SIG-M5 (cell line): ENCODE results near the gene SNCB.

Source experiments
- DNase-seq: peaks from one replicate; lab custom pipeline; 2025; lab: John Stamatoyannopoulos, UW

The SNCB gene

DNA sequence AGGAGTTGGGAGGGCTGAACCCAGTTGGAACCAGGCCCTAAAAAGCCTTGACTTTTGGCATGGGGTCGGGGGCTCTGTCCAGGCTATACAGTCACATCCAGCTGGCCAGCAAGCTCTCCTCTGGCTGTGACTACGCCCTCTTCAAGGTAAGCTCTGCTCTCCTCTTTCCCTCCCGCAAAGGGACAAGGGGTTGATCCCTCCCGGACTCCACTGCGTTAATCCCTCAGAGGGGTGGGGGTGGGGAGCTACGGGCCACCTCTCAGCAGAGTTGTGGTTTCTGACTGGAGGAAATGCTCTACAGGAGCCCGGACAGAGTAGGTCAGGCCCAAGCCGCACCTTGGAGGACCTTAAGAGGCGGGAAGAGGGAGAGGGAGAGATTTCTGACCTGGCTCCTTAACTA is 14.0 kb upstream of the SNCB start:
- DNase-seq, result no peak

DNA sequence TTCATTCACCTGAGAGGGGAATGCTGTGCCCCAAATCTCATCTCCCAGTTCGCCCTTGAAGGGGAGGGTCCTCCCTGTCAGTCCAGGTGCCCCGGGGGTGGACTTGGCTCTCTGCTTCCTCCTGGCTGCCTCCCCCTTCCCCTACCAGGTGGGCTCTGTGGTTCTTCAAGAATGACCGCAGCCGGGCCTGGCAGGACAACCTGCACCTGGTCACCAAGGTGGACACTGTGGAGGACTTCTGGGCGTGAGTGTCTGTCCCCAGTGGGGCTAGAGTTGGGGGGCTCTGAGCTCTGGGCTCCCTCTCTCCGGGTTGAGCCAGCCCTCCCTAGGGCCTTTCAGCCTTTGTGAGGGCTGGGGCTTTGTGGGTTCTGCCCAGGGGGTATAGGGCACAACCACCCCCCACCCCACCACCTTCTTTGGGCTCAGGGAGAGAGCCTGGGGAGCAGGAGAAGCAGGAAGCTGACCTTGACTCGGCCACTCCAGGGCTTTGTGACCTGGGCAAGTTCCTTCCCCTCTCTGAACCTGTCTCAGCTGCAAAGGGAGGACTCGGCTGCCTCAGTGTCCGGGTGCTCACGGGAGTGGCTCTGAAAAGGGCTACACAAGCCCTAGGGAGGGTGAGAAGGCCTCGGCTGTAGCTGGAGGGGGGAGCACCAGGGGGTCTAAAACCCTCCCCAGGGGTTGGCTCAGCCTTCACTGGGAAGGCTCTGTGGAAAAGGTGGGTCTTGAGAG is 13.3 kb upstream of the SNCB start:
- DNase-seq, result no peak

DNA sequence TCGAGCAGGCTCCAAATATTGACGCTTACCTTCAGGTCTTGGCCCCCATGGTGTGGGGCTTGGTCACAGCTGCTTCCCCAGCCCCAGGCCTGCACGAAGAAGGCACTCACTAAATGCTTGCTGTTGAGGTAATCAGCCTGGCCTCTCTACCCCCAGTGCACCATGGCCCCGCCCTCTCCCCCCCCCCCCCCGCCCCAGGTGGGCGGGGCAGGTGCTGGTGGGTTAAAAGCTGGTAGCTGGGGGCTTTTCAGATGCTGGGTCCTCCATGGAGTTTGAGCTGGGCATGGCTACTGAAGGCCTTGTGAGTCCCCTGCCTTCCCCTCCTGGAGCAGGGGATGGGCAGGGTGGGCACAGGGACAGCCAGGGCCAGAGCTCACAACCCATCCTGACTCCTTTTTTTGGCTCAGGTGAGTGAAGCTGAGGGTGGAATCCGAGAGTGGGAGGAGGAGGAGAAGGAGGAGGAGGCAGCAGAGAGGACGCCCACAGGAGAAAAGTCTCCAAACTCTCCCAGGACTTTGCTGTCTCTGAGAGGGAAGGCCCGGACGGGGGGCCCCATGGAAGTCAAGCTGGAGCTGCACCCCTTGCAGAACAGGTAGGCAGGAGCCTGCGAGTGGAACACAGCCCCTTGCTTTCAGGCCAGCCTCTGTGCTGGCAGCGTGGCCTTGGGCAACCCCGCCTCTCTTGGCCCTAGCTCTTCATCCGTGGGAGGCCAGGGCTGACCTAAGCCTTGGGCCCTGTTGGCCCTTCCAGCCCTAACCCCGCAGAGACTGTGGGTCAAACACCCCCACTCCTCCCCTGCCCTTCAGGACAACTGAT is 12.5 kb upstream of the SNCB start:
- no peak for DNase-seq

DNA sequence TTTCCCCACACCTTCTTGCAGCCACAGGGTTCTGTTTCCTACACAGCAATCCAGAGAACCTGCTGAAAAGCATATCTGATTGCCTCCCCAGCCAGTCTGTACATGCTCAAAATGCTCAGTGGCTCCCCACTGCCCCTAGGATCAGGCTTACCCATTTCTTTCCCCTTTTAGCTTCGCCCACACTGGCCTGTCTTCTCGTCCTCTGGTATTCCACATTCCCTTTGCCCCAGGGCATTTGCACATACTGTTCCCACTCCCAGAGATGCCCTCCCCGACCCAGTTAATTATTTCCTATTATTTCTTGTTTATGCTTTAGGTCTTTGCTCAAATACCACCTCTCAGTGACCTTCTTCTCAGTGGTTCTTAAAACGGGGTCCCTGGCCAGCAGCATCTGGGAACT is 10.3 kb upstream of the SNCB start:
- no peak for DNase-seq

DNA sequence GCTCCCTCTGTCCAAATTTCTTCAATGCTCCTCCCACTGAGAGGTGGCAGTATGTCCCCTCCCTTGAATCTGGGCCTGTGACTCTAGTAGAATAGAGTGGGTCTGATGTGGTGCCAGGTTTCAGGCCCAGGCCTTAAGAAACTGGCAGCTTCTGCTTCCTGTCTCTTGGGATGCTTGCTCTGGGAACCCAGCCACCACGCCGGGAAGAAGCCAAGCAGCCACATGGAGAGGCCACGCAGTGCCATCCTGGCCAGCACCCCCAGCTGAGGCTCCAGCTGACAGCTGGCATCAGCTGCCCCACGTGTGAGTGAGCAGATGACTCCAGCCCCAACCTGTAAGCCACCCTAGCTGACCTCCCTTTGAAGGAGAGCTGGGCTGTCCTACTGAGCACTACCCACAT is 9.6 kb upstream of the SNCB start:
- DNase-seq, result no peak

DNA sequence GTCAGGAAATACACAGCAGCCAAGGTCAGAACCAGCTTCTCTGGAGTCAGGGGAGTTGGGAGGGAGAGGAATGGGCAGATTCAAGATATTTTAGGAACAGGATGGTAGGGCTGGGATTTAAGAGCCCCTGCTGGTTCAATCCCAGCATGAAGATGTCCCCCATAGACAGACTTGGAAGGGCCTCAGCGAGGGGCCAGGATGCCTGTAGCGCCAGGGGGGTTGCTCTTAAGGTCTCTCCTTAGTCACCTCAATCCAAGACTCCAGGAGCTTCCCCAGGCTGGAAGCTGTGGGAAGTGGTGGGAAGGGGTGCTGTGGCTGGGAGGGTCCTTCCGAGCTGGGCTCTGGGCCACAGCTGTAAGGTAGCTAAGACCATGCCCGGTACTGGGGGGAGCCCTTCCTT is 8.9 kb upstream of the SNCB start:
- no peak for DNase-seq

DNA sequence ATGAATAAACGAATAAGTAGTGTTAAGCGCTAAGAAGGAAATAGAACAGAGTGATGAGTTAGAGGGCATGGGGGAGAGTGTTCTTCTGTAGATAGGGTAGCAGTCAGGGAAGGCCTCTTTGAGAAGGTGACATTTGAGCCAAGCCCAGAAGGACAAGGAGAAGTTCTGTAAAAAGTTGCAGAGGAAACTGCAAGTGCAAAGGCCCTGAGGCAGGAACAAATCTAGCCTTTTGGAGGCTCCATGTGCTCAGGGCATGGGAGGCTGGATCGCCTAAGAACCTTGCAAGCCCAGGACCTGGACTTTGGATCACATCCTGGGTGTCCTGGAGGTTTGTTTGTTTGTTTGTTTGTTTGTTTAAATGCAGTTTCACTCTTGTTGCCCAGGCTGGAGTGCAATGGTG is 8.1 kb upstream of the SNCB start:
- DNase-seq, result no peak

DNA sequence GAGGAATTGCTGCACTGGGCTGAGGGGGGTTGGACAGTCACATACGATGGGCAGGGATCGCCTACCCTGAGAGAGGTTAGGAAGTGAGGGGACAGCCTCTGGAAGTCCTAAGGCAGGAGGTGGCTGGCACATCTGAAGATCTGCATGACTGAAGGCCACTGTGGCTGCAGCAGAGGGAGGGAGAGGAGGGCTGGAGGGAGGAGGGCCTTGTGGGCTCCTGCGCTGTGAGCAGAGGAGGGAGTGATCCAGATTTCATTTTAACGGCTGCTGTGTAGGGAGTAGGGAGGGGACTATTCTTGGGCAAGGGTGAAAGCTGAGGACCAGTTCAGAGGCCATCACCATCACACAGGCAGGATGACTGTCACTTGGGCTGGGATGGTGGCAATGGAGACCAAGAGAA is 7.2 kb upstream of the SNCB start:
- no peak for DNase-seq

DNA sequence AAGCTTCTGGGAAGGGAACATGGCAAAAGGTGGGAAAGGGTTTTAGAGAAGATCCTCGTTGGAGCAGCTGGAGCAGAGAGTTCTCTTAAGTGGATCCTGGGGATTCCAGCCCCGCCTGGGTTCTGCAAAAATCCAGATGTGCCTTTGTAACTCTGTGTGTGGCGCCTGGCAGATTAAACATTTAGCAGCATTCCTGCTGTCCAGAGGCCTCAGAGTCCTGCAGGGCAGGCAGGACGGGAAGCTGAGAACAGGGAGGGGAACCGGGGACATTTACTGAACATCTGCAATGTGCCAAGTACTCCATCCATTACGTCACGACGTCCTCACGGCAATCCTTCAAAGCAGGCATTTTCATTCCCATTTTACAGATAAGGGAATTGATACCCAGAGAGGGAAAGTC is 6.1 kb upstream of the SNCB start:
- DNase-seq, result no peak

DNA sequence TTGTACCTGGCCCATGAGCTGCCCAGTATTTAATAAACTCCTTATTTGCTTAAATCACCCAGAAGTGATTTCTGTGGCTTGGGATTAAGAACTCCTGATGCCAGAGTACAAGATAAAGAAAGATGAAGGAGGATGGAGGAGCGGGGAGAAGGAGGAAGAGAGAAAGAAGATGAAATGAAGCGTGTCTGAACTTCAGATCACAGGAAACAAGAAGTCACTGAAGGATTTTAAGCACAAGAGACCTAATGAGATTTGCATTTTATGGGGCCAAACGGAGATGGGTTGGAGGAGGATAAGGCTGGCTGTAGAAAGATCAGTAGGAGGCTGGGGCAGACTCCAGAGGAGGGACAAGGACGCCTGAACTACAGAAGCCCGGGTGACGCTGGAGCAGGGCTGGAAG is 3.3 kb upstream of the SNCB start:
- DNase-seq, result no peak

DNA sequence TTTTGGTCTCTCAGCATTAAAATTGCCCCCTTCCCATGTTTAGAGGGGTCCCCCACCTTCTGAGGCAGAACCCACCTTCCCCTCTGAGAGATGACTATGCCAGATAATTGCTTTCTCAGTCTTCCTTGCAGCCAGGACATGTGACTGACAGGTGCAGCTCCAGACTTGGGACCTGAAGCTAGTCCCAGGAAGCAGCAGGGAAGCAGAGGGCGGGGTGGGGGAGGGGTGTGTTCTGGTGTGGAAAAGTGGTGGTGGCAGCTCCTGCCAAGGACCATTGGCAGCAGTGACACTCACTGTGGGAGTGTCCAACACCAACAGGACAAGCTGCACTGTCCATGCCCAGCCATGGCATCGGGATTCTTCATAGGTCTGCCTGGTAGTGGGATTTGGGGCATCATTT is 2.4 kb upstream of the SNCB start:
- DNase-seq, result no peak

DNA sequence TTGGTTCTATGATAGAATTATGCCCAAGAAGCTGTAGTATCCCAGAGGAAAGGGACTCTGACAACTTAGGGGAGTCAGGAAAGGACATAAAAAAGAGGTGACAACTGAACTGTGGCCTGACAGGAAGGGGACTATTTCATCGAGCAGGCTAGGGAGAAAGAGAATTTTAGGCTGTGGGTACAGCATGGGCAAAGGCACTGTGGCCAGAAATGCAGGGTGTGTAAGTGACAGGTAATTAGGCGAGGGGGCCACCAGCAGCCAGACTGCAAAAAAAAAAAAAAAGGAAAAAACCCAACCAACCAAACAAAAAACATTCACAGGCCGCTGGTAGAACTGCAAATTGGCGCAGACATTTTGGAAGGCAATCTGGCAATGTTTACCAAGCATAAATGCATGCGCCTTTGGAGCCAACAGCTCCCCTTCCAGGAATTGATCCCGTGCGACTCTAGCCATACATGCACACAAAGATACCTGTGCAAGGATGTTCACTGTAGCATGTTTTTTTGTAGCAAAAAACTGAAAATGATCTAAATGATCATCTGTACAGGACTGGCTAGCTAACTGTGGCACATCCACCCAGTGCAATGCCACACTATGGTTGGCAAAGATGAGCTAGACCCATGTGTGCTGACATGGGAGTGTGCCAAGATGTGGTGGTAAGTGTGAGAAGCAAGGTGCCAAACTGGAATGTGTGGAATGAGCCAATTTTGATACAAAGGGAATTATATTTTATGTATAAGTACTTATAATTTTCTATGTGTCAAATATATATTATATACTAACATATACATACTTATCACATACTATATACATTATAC is 1.3 kb upstream of the SNCB start:
- DNase-seq, result no peak

DNA sequence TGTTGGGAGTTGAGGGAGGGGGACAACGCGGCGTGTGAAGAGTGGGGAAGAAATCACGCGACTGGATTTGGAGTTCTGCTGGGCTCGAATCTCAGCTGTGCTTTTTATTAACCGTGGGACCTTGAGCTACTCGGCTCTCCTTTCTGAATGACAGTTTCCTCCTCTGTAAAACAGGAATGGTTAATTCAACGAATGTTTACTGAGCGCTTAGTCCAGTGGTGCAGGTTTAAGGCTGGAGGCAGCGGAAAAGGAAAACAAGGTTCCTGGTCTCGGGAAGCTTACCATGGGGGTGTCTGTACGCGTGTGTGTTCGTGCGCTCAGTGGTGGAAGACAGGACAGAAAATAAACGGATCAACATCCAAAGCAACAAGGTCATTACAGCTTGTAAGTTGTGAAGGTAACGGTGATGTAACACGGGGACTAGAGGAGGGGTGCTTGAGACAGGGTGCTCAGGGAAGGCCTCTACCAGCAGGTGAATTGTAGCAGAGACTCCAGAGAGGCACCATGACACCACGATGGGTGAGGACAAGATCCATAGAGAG is 418 bp upstream of the SNCB start:
- no peak for DNase-seq

DNA sequence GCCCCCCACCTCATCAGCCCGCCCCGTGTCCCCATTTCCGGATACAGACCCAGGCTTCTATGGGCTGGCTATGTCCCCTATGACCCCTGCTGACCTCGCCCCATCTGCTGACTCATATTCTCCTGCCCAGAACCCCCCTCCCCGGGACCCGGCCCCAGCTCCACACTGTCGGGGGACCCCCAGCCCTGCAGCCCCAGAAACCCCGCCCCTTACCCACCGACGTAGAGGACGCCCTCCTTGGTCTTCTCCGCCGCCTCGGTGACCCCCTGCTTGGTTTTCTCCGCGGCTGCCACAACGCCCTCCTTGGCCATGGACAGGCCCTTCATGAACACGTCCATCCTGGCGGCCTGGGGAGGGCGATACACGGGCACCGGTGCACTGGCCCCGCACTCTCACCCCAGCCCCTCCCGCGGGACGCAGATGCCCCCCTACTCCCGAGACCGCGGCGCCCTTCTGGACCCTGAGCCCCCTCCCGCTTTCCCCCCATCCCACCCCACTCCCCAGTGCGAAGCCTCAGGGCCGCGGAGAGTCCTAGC is 949 bp downstream of the SNCB start:
- no peak for DNase-seq

DNA sequence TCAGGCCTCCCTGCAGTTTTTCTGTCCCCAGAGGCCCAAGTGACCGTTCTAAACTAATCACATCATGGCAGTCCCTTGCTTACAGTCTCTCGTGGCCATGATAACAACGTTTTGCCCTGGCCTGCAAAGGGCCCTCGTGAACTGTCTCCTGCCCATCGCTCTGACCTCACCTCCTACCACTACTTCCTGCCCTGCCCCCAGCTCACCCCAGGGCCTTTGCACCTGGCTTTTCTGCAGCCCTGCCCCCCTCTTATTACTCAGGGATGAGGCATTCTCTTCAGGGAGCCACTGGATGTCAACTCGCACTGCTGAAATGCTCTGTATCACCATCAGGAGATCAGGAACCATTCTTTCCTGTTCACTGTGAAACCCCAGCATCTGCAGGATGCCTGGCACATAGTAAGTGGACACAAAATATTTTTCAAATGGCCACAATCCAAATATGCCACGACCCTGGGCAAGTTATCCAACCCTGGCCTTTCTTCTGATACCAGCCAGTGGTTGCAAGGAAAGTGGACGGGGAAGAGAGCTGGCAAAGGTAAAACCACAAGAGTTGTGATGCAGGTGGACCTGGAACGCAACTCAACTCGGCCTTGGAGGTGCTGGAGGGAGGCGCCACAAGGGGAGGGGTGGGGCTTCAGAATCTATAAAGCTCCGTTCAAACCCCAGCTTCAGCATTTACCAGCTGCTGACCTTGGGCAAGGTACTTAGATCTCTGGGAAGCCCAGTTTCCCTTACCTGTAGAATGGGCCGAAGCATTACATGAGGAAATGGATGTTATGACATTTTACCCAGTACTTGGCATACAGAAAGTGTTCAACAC is 1.7 kb downstream of the SNCB start:
- DNase-seq, result no peak

DNA sequence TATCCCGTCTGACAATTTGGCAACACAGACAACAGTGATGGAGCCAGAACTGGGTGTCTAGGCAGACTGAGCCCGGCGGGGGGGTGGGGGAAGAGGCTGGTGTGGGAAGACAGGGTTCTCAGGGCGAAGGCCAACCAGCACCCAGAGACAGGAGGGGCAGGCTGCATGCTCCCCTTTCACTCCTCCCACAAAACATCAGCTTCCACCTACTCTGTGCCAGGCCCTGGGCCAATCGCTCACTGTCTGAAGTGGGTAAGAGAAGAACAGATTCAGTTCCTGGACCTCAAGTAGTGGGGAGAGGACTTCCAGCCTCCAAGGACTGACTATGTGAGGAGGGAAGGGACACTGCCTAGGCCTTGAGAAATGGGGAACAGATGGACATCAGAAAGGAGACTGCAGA is 2.8 kb downstream of the SNCB start:
- no peak for DNase-seq

DNA sequence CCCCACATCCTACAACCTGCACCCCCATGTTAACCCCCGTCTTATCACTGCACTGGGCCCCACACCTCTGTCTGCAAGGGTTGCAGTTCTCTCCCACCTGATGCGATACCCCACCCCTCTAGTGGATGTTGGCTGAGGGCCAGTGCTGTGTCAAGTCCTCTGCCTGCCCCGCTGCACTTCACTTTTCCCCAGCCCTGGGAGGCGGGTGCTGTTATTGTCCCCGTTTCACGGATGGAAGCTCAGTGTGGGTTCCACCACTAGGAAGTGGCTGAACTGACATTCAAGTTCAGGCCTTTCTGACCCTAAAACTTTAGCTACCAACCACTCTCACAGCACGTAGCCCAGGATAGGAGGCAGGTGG is 3.5 kb downstream of the SNCB start:
- no peak for DNase-seq

DNA sequence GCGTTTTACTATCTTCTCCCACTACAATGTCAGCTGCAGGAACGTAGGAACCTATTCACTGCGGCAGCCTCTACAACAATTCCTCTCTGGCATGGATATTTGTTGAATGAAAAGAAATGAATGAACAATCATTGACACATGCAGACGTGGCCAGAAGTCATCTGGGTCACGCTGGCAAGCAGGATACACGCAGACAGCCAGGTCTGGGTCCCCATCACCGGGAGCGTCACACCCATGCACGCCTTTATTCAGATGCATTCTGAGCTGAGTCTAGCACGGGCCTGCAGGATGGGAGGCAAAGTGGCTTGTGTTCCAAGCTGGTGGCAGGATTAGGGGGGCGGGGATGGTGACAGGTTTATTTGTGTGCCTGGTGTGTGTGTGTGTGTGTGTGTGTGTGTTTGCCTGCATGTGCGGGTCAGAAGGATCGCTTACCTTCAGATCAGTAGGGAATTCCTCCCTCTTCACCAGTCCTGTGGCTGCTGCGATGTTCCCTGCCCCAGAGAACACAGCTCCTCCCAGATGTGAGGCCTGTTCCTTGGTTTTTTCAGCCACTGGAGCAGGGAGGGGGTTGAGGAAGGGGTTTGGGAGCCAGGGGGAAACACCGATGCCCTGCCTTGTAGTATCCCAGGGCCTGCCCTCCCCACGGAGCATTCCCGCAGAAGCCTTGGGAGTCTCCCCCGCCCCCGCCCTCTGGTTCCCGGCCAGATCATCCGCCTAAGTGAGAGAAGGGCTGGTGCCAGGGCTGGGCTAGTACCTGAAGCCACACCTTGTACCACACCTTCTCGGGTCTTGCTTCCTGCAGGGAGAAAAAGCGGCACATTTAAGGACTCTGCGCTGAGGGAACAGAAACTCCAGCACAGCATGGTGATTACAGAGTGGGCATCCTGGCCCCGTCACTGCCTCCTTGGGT is 4.1 kb downstream of the SNCB start:
- no peak for DNase-seq

DNA sequence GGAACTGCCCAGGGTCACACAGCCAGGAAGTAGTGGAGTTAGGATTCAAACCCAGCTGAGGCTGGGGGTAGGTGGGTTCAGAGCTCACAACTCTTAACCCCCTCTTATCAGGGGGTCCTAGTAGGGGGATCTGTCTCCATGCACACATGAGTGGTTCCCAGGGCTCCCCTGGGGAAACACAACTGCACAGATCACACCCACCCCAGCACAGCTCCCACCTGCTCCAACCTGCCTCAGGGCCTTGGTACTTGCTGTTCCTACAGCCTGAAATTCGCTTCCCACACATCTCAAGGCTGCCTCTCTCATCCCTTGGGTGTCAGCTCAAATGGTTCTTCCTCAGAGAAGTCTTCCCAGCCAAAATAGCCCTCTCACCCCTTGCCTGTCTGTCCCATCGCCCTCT is 4.8 kb downstream of the SNCB start:
- DNase-seq, result no peak

DNA sequence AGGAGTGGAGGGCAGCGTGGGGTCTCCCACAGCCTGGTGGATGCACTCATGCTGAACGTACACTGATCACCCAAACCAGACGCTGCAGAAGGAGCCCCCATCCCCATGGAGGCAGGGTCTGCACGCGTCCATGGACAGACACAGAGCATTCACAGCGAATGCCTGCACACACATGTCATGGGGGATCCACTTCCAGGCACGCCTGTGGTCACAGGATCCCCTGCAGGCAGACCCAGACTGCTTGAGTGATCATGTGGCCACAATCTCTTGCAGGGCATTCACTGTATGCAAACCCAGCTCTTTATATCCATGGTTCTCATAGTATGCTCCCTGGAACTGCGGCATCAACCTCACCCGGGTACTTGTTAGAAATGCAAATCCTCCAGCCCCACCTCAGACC is 5.4 kb downstream of the SNCB start:
- no peak for DNase-seq

DNA sequence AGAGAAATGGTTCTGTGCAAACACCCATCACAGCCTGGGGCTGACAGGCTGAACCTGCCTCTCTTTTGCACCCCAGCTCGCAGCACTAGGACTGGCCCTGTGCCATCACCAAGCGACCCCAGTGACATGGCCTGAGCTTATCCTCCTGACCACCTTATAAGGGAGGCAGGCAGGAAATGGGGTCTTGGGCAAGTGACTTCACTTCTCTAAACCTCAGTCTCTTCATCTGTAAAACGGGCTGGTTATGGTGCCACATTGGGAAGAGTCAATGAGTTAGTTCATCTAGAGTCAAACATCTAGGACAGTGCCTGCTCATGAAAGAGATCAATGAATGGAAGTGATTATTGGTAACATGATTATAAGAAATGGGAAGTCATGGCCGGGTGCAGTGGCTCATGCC is 6.2 kb downstream of the SNCB start:
- no peak for DNase-seq
